ENCODE measurements around the gene AVPR1A.

- TF ChIP-seq, protein P1, sequence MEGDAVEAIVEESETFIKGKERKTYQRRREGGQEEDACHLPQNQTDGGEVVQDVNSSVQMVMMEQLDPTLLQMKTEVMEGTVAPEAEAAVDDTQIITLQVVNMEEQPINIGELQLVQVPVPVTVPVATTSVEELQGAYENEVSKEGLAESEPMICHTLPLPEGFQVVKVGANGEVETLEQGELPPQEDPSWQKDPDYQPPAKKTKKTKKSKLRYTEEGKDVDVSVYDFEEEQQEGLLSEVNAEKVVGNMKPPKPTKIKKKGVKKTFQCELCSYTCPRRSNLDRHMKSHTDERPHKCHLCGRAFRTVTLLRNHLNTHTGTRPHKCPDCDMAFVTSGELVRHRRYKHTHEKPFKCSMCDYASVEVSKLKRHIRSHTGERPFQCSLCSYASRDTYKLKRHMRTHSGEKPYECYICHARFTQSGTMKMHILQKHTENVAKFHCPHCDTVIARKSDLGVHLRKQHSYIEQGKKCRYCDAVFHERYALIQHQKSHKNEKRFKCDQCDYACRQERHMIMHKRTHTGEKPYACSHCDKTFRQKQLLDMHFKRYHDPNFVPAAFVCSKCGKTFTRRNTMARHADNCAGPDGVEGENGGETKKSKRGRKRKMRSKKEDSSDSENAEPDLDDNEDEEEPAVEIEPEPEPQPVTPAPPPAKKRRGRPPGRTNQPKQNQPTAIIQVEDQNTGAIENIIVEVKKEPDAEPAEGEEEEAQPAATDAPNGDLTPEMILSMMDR (IDR thresholded peaks at IDR 0.05) = no peak
- no peak for TF ChIP-seq POLR2AphosphoS5 (IDR thresholded peaks at IDR 0.05)
Observed at GRCh38 chr12:63132201-63132600, 18.8 kb downstream of the AVPR1A start.
